Thyroid gland (tissue), 4 donors: ENCODE results near the gene DRC1.

Source experiments
- POLR2A ChIP-seq, 2 donors: fragments of 450-650 bp; IDR thresholded peaks; one replicate each; pipeline ENCODE4 v1.6.1; 2017; ENCODE audit warnings: antibody characterized with exemption in 2 of 2, mild to moderate bottlenecking in 2 of 2, moderate library complexity in 1 of 2
- TF ChIP-seq, protein P1 (sequence below), 6 experiments: fragments of 200-600 bp in 3 of 6; fragments of 450-650 bp in 3 of 6; sonication (generic) in 3 of 6; IDR thresholded peaks; one replicate each; pipeline ENCODE4 v1.5.1; 2016 to 2019; ENCODE audit warnings: antibody characterized with exemption in 6 of 6, mild to moderate bottlenecking in 2 of 6, inconsistent platforms in 1 of 6, moderate library complexity in 1 of 6

DNA sequence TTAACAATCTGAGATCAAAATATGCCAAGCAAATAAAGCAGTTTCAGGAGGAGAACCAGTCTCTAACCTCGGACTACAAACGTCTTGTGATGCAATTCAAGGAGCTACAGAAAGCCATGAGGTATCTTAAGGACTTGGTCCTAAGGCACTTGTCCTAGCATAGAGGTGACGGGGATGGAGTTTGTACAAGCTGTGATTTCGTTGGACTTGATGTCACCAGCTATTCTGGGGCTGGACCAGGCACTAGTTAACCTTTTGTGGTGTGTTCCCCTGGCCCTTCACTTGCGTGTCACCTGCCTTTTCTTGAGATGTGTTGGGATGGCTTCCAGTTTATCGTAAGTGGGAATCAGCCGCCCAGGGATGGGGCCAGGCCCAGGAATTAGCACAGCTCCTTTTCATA is 42.5 kb downstream of the DRC1 start:
- TF ChIP-seq, protein P1, sequence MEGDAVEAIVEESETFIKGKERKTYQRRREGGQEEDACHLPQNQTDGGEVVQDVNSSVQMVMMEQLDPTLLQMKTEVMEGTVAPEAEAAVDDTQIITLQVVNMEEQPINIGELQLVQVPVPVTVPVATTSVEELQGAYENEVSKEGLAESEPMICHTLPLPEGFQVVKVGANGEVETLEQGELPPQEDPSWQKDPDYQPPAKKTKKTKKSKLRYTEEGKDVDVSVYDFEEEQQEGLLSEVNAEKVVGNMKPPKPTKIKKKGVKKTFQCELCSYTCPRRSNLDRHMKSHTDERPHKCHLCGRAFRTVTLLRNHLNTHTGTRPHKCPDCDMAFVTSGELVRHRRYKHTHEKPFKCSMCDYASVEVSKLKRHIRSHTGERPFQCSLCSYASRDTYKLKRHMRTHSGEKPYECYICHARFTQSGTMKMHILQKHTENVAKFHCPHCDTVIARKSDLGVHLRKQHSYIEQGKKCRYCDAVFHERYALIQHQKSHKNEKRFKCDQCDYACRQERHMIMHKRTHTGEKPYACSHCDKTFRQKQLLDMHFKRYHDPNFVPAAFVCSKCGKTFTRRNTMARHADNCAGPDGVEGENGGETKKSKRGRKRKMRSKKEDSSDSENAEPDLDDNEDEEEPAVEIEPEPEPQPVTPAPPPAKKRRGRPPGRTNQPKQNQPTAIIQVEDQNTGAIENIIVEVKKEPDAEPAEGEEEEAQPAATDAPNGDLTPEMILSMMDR (IDR thresholded peaks at IDR 0.05), result no peak
- no peak for TF ChIP-seq POLR2A (IDR thresholded peaks at IDR 0.05)
